Astrocyte of the cerebellum (primary cell): ENCODE results near the gene DOCK1.

Experiments used
- DNase-seq: peaks from one replicate; pipeline ENCODE4 v3.0.0-alpha.2; 2011; ENCODE audit warnings: low read depth
- H3K4me3 ChIP-seq: 2 replicates; pipeline ENCODE4 v1.5.1; 2011; ENCODE audit warnings: mild to moderate bottlenecking, low read depth, low read length, moderate library complexity
- in situ Hi-C: cut with HindIII; loops from 2 replicates; pipeline ENCODE4 v1.10.0; 2017; ENCODE audit warnings: low sequenced_read_pairs
- TF ChIP-seq, protein P1 (sequence below): IDR thresholded peaks from 2 replicates; pipeline ENCODE4 v1.5.1; 2012; ENCODE audit warnings: low read length, low read depth, moderate library complexity, mild to moderate bottlenecking; ENCODE audit errors: missing control alignments

Gene DOCK1

DNA sequence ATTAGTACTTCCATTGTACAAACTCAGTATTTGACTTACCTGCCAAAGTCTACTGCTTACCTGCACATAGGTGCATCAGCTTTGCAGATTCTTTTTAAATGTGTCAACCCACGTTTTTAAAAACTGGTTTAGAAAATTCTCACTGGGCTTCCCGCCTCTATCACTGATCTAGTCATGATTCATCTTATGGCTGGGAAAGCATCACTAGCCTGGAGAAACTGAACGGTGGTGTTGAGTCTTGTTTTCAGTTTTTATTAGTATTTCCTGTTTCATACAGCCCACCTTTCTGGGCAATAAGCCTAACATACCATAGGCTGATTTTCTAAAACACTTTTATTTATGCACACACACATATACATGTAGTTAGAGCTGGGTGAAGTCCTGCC is 19.7 kb downstream of the DOCK1 start:
- H3K4me3 ChIP-seq = no peak overlapping the region
- in situ Hi-C loops = no loop called here
- DNase-seq = no peak
- TF ChIP-seq, protein P1, sequence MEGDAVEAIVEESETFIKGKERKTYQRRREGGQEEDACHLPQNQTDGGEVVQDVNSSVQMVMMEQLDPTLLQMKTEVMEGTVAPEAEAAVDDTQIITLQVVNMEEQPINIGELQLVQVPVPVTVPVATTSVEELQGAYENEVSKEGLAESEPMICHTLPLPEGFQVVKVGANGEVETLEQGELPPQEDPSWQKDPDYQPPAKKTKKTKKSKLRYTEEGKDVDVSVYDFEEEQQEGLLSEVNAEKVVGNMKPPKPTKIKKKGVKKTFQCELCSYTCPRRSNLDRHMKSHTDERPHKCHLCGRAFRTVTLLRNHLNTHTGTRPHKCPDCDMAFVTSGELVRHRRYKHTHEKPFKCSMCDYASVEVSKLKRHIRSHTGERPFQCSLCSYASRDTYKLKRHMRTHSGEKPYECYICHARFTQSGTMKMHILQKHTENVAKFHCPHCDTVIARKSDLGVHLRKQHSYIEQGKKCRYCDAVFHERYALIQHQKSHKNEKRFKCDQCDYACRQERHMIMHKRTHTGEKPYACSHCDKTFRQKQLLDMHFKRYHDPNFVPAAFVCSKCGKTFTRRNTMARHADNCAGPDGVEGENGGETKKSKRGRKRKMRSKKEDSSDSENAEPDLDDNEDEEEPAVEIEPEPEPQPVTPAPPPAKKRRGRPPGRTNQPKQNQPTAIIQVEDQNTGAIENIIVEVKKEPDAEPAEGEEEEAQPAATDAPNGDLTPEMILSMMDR = no peak

DNA sequence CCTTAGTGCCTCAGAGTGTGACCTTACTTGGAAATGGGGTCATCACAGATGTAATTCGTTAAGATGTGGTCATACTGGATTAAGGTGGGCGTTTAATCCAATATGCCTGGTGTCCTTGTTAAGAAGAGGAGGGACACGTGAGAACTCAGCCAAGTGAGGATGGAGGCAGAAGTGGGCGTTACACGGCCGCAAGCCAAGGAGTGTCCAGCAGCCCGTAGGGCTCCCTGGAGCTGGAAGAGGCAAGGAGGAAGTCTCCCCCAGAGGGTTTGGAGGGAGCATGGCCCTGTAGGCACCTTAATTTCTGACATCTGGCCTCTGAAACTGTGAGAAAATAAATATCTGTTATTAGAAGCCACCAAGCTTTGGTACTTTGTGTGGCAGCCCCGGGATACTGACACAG is 21.3 kb downstream of the DOCK1 start:
- TF ChIP-seq, protein P1 = no peak
- in situ Hi-C loops = no loop called here
- no peak for DNase-seq
- no peak overlapping the region for H3K4me3 ChIP-seq

DNA sequence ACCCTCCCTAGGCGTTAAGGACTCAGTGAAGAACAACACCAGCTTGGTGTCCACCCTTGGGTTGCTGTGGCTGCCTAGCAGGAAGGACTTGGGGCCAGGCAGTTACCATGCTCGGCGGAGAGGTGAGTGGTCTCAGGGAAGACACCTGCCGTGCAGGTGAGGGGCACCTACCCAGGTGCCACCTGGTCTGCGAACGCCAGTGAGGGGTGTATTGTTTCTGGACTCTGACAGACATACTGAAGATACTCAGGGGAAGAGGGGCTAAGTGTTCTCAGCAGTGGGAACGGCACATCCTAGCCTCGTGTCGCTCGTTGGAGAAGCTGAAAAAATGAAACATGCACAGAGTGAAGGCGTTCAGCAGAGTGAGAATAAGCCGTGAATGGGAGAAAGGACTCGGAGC is 22.6 kb downstream of the DOCK1 start:
- TF ChIP-seq, protein P1 = no peak
- no peak overlapping the region for H3K4me3 ChIP-seq
- in situ Hi-C loops = no loop called here
- no peak for DNase-seq

DNA sequence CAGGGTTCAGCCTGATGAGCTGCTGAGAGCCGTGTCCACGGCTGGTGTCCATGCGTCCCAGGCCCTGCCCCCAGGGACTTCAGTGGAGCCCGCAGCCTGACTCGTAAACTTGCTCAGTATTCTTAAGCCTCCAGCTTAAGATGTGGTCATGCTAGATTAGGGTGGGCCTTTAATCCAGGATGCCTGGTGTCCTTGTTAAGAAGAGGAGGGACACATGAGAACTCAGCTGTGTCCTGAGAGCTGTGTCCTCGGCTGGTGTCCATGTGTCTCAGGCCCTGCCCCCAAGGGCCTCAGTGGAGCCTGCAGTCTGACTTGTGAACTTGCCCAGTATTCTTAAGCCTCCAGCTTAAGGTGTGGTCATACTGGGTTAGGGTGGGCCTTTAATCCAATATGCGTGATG is 23.0 kb downstream of the DOCK1 start:
- TF ChIP-seq, protein P1 = no peak
- H3K4me3 ChIP-seq = no peak overlapping the region
- in situ Hi-C loops = no loop called here
- DNase-seq = no peak

DNA sequence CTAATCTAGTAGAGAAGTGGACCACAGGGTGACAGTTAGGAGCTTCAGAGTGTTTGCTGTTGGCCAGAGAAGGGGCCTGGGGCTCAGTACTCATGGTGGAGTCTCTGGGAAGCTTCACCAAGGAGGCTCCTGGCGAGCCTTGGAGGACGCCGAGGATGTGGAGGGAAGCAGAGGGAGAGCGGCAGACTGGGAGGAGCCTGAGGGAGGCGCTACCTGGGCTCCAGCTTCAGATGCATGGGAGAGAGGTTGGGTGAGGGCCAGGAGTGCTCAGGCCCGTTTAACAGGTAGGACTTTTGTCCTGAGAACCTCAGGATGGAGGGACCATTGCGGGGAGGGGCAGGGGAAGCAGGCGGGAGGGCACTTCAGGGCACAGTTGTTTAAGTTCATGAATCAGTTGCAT is 24.2 kb downstream of the DOCK1 start:
- no peak overlapping the region for H3K4me3 ChIP-seq
- in situ Hi-C loops = no loop called here
- TF ChIP-seq, protein P1 = no peak
- no peak for DNase-seq

DNA sequence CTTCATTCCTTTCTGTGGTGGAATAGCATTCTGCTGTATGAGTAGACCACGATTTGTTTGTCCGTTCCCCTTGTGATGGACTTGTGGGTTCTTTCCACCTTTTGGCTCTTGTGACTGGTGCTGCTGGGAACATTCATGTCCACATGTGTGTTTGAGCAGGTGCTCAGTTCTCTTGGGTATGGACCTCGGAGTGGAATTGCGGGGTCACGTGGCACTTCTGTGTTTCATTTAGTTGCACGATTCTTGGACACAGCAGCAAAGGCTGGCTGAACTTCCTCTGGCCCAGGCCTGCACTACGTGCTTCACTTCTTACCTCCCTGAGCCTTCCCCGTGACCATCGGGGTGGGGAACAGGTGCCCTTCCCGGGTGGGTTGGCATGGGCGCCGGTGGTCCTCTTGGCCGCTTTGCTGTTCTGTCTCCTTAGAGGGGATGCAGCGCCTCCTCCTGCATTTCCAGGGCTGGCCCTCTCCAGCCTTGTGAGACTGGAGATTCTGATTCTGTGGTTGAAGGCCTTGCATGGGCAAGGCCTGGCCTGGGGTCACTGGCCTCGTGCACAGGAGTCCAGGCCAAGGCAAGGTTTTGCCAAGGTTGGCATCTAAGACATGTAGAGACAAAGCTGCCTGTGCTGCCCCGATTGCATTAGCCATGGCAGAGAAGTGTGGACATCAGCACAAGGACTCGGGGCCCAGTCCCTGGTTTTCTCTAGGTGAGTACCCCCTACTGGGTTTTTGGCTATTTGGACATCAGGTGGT is 25.1 kb downstream of the DOCK1 start:
- no peak for DNase-seq
- no peak overlapping the region for H3K4me3 ChIP-seq
- TF ChIP-seq, protein P1 = no peak
- in situ Hi-C loops = no loop called here
